ENCODE measurements around the gene CHCHD6.

CHCHD6 gene

GRCh38 chr3:126667631-126668449 lies 36.2 kb upstream of the CHCHD6 start:
- intact Hi-C loops (cut with DNase I) = no loop called here
- peak in 1 of 10 donors; percentile 78 for DNase-seq

- intact Hi-C loops (cut with DNase I) = no loop called here
- peak in 1 of 10 donors; percentile 62 for DNase-seq
These were observed 35.3 kb upstream of the CHCHD6 start for GRCh38 chr3:126668450-126669401.

GRCh38 chr3:126671521-126671920 lies 32.5 kb upstream of the CHCHD6 start:
- intact Hi-C loops (cut with DNase I) = no loop called here
- no peak for DNase-seq

- DNase-seq = peak in 1 of 10 donors; percentile 49
- intact Hi-C loops (cut with DNase I) = no loop called here
These were observed 31.7 kb upstream of the CHCHD6 start for GRCh38 chr3:126672340-126672739.

GRCh38 chr3:126672741-126673140 lies 31.3 kb upstream of the CHCHD6 start:
- peak in 1 of 10 donors; percentile 78 for DNase-seq
- intact Hi-C loops (cut with DNase I) = no loop called here

GRCh38 chr3:126676919-126677705 lies 26.9 kb upstream of the CHCHD6 start:
- no peak for DNase-seq
- intact Hi-C loops (cut with DNase I) = loop anchor here (5.0 kb wide), 1 partner anchor 865 kb away; no protein-coding TSS in a partner anchor

GRCh38 chr3:126677862-126678503 lies 26.1 kb upstream of the CHCHD6 start:
- DNase-seq = peak in 1 of 10 donors; percentile 79
- intact Hi-C loops (cut with DNase I) = loop anchor here (5.0 kb wide), 1 partner anchor 864 kb away; no protein-coding TSS in a partner anchor

GRCh38 chr3:126678693-126679317 lies 25.2 kb upstream of the CHCHD6 start:
- DNase-seq = no peak

GRCh38 chr3:126679318-126679751 lies 24.7 kb upstream of the CHCHD6 start:
- intact Hi-C loops (cut with DNase I) = loop anchor here (1.0 to 5.0 kb wide), 2 partner anchors 776 to 863 kb away; no protein-coding TSS in a partner anchor
- DNase-seq = peak; percentile 76 to 98 (median 88)

More at GRCh38 chr3:126678693-126679317, 25.2 kb upstream of the CHCHD6 start:
- intact Hi-C loops (cut with DNase I) = loop anchor here (1.0 to 5.0 kb wide), 2 partner anchors 776 to 863 kb away; no protein-coding TSS in a partner anchor

- no peak for DNase-seq
- intact Hi-C loops (cut with DNase I) = loop anchor here (1.0 to 5.0 kb wide), 2 partner anchors 775 to 862 kb away; no protein-coding TSS in a partner anchor
These were observed 24.0 kb upstream of the CHCHD6 start for GRCh38 chr3:126679831-126680666.

- intact Hi-C loops (cut with DNase I) = no loop called here
- DNase-seq = no peak
These were observed 23.4 kb upstream of the CHCHD6 start for GRCh38 chr3:126680667-126681055.

- intact Hi-C loops (cut with DNase I) = no loop called here
- DNase-seq = no peak
These were observed 22.0 kb upstream of the CHCHD6 start for GRCh38 chr3:126682009-126682408.

- no peak for DNase-seq
- intact Hi-C loops (cut with DNase I) = no loop called here
These were observed 21.0 kb upstream of the CHCHD6 start for GRCh38 chr3:126683069-126683468.

GRCh38 chr3:126684218-126684751 lies 19.8 kb upstream of the CHCHD6 start:
- intact Hi-C loops (cut with DNase I) = no loop called here
- no peak for DNase-seq

GRCh38 chr3:126685021-126685420 lies 19.0 kb upstream of the CHCHD6 start:
- no peak for DNase-seq
- intact Hi-C loops (cut with DNase I) = no loop called here

- intact Hi-C loops (cut with DNase I) = no loop called here
- no peak for DNase-seq
These were observed 18.5 kb upstream of the CHCHD6 start for GRCh38 chr3:126685493-126685892.

- intact Hi-C loops (cut with DNase I) = no loop called here
- DNase-seq = no peak
These were observed 12.3 kb upstream of the CHCHD6 start for GRCh38 chr3:126691765-126692164.

- intact Hi-C loops (cut with DNase I) = no loop called here
These were observed 11.2 kb upstream of the CHCHD6 start for GRCh38 chr3:126692858-126693257.

More at GRCh38 chr3:126692858-126693257, 11.2 kb upstream of the CHCHD6 start:
- DNase-seq = no peak

Data from posterior cingulate gyrus (tissue), 11 donors.